Measurements from ENCODE around the gene CR1L. TPM values are rescaled to one million over a fixed set of nuclear protein-coding genes. Genes with fewer than 3 reads are reported as not detected.
"Not testable (repeated sequence)": the region's sequence is repeated elsewhere in the genome, so short reads cannot be mapped to it uniquely, and the experiment has no call there.

The CR1L gene
- total RNA-seq, 1 donor from 2014 or later = not detected

DNA sequence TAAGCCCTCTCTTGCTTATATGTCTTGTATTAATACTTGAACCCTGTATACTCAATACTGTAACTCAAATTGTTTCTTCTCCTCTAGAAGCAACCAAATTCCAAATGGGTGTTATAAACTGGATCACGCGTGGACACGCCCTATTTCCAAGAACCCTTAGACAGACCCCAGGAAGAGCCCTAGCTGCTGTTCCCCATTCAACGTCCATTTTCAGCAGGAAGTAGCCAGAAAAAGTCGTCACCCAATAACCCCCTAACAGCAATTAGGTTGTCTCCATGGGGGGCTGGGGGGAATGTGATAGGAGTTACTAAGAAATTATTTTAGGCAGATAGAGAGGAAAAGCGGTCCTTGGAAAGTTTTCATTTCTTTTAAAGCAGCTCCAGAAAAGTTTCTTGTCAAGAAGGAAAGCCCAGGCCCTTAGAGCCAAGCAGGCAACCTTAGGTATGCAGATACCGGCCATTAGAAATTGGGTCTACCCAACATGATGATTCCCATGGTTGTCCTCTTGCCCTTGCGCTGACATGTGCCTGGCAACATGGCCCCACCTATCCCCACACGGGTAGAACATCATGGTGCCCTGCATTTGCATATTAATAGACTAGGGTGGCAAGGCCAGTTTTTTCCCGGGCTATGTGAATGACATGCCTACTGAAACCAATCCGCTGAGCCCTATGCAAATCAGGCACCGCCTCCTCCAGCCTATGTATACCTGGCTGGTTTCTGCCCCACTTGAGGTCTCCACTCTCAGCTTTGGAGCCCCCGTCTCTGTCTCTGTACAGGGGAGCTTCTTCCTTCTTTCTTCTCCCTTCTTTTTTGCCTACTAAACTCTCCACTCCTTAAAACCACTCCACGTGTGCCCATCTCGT lies 102.9 kb downstream of the CR1L start:
- DNase-seq = no peak

DNA sequence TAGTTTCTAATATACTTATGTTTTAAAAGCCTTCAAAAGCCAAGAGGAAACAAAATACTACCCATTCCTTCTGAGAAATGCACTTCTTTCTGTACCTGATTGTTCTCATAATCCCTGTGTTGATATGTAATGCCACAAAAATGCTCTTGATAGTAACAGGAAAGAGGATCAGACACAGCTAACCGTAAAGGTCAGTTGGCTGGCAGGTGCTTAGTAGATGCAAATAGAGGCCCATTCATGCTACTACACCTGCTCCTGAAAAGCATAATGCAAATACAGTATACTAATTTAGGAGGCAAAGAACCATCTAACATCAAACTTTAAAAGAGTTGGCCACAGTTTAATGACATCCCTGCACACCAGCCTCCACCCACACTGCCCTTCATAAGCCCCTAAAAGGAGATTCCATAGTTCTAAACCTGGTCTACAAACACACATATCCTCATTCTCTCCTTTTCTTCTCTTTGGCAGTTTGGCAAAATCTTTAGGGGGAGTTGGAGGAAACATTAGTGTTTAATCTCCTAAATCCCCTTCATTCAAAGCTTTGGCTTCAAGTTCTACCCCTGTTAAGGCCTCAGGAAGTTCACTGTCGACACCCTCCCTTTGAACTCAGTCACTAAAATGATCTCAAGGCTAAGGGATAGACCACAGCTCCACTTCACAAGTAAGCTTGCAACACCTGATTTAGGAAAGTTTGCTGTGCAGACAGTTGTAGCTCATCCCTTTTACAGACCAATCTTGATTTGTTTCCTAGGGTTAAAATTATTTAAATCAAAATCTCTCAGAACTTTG lies 104.0 kb downstream of the CR1L start:
- peak; percentile 9 for DNase-seq

DNA sequence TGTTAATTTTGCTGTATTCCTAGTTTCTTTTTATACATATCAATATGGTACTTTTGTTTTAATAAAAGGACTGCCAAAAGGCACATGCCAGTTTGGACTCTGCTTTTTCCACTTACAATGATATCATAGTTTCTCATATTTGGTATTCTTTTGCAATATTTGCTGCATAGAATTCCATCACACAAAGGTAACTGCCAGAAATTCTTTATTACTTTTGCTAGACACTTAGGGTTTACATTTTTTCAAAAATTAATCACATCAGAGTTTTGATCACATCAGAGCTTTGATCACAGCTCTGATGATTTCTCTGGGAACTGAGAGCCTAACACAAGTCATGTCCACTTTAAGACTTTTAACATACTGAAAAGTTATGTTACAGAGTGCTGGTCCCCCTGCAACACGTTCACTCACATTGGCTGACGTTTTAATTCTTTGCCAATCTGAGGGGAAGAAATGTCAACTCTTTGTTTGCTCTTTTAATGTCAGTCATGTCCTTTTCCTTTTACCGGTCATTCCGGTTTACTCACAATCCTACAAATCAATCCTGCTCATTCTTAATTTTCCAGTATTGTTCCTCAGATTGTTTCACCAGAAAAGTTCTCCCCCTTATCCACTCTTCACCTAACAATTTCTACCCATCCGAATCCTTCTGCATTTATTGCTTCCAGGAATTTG lies 105.8 kb downstream of the CR1L start:
- DNase-seq = peak; percentile 14

GRCh38 chr1:207751463-207751789 lies 106.5 kb downstream of the CR1L start:
- DNase-seq = peak; percentile 18

DNA sequence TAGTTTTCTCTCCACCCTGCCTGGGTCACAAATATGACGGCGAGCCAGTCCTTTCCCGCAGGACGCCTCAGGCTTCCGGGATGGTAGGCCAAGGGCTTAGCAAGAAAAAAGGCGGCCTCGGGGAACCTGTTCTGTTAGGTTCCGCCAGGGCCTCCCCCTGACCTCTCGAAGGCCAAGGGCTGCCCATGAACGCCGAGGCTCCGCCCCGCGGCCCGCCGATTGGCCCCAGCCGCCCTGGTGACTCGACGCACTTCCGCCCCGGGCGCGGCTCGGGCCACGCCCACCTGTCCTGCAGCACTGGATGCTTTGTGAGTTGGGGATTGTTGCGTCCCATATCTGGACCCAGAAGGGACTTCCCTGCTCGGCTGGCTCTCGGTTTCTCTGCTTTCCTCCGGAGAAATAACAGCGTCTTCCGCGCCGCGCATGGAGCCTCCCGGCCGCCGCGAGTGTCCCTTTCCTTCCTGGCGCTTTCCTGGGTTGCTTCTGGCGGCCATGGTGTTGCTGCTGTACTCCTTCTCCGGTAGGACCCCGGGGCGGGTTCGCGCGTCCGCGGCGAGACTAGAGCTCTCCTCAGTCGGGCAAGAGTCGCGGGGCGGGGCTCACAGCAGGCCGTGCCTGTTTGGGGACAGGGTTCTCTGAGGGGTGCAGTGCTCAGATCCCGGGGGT lies 107.0 kb downstream of the CR1L start, which contains the start of gene CD46:
TSS of gene CD46 (plus strand) at position 265 of the 666 bp plus-strand sequence. CDS start at position 424, 159 bp downstream.
- DNase-seq = peak; percentile 97

- peak; percentile 24 for DNase-seq
Observed at GRCh38 chr1:207752456-207752998, 107.6 kb downstream of the CR1L start.

DNA sequence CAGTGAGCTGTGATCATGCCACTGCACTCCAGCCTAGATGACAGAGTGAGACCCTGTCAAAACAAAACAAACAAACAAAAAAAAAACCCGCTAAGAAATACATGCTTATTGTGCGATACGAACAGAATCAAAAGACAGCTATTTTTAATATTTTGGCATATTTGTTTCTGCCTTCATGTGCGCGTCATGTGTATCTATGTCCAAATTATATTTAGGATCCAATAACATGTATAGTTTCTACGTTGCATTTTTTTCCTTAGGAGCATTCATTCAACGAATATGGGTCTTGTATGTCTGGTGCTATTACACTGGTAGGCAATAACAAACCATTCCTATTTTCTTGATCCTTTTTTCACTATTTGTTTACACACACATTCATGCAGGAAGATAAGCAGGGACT lies 108.7 kb downstream of the CR1L start:
- DNase-seq = no peak

DNA sequence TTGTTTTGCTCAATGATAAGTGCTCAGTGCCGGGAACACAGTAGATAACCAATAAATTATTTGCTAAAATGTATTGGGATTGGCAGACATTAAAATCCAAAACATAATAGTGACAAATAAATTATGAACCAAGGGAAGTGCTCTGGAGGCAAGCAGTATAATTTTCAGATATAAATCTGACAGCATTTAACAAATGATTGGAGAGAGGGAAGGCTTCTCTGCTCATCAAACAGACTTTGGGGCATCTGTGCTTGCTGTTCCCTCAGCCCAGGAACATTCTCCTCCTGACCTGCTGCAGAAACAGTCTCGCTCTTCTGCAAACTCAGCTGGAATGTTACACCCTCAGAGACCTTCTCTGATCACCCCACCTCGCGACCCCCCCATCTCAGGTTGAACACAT lies 109.1 kb downstream of the CR1L start:
- no peak for DNase-seq

DNA sequence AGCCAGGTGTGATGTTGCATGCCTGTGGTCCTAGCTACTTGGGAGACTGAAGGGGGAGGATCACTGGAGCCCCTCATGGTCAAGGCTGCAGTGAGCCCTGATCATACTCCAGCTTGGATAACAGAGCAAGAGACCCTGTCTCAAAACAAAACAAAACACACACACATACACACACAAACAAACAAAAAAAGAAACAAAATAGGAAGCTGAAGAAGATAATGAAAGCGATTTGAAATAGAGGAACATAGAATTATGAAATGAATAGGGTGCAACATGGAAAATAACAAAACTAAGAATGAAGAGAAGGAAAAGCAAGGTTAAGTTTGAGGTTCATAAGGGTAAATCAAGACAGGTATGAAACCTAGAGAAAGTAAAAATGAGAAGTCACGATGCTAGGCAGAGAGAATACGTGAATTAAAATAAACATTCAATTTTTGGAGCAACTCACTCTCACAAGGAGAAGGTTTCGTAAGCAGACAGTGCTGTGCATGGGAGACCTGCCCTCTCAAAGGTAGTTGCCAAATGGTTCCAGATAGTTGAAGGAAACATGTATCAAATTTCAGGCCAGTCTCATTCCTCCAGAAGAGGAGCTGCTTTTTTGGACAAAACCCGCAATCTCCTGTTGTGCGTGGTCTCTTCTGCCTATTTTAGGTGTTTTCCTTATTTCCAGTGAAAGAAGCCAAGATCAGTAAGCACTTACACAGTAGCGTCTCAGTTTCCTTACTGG lies 110.2 kb downstream of the CR1L start:
- DNase-seq = no peak

GRCh38 chr1:207755846-207756693 lies 111.1 kb downstream of the CR1L start:
- no peak for DNase-seq

DNA sequence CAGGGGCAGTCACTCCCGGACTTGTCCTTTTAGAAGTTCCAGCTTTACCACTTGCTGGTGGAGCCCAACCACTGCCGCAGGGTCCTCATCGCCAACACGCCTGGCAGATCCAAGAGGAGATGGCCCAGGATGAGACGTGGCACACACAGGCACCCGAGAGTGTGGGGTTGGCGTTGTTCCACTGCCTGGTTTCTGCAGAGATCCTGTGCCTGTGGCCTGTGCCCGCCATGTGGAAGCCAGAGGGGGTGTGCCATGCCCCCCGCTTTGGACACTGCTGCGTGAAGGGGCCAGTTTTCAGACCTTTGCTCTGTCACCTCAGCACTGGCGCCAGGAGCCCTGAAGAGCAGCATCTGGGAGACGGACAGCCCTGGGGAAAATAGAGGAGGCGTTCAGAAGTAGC lies 117.7 kb downstream of the CR1L start:
- DNase-seq = no peak

DNA sequence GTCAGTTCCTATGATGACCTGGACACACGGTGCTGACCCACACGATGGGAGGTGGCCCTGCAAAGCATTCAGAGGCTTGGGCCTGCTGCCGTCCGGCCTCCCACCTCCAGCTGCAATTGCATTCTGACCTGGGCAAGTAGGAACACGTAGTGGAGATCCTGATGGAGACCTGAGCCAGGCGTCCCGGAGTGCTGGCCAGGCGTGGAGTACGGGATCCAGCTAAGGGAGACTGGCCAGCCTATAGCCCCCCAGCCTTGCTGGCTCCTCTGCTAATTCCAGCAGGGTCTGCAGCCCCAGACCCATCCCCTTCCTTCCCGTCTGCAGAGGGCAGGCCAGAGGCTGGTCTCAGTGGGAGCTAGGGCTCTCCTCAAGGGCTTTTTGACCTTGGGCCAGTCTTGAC lies 118.2 kb downstream of the CR1L start:
- no peak for DNase-seq

- DNase-seq = no peak
Observed at GRCh38 chr1:207763972-207764371, 119.0 kb downstream of the CR1L start.

- no peak for DNase-seq
Observed at GRCh38 chr1:207766569-207766968, 121.6 kb downstream of the CR1L start.

DNA sequence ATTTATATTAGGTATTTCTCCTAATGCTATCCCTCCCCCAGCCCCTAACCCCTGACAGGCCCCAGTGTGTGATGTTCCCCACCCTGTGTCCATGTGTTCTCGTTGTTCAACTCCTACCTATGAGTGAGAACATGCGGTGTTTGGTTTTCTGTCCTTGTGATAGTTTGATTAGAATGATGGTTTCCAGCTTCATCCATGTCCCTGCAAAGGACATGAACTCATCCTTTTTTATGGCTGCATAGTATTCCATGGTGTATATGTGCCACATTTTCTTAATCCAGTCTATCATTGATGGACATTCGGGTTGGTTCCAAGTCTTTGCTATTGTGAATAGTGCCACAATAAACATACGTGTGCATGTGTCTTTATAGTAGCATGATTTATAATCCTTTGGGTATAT lies 125.6 kb downstream of the CR1L start:
- DNase-seq = not testable (repeated sequence)

Small RNA genes within 50 kb of the gene (small RNA-seq; reads per million reads assigned to genes)
- gene RNA5SP534 (ENCODE audit: low replicate concordance) = not detected

Other genes starting within 250 kb of the CR1L start
- not detected for gene CR2, start 190.8 kb upstream of the CR1L start, total RNA-seq
- 1.5 TPM for gene CR1, start 149.0 kb upstream of the CR1L start, total RNA-seq
- gene CD46, start 106.9 kb downstream of the CR1L start, total RNA-seq = 120 TPM